Measurements from ENCODE around the gene PDE4B. TPM values are rescaled to one million over a fixed set of nuclear protein-coding genes. Genes with fewer than 3 reads are reported as not detected.

Gene PDE4B
- total and polyA plus RNA-seq, 2 of the 13 experiments (the other 11 are each of a cell fraction or from before 2014, with no cell fraction given) = not detected

DNA sequence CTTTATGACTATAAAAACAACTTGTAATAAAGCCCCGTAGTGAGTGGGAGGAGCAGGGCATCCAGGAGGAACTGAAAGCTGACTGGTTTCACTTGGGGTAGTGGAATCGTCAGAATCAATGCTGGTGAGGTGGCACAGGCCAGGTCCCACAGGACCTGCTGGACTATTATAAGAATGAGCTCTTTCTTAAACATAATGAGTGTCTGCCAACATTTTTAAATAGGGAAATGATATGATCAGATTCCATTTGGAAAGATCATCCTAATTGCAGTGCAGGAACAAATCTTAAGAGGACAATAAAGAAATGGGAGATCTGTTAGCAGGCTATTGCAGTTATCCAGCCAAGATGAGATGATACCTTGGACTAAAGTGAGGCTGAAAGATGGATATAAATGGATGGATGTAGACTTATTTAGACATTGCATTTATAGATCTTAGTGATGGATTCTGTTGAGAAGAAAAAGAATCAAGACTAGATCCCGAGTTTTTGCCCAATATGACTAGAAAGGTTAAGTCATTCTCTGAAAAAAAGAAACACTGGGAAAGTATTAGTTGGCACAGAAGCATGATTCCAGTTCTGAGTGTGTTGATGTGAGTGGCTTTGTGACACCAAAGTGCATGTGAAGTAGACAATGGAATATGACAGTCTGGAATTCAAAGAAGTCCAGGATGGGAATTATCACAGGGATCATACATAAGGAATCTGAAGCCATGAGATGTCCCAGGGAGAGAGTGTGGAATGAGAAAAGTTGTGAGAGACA is 587.9 kb downstream of the PDE4B start:
- Histone ChIP-seq H3K4me3 (replicated peaks in 1 of 3; ENCODE audit: insufficient read depth in 1 of 3, low read depth in 2 of 3, low read length in 3 of 3) (no peak overlapping the region), H3K36me3 (replicated peaks in 1 of 2; ENCODE audit: control insufficient read depth in 1 of 2, insufficient read depth in 2 of 2, low read length in 2 of 2) (no peaks in the 10 kb centered on the region), H3K4me2 (ENCODE audit: low read depth, low read length) (no peak overlapping the region), H3K27ac (ENCODE audit: extremely low read length, insufficient read depth, low read length) (no peak overlapping the region), H3K79me2 (ENCODE audit: insufficient read depth, low read length) (no peaks in the 10 kb centered on the region), H3K4me1 (ENCODE audit: insufficient read depth, low read length) (no peaks in the 10 kb centered on the region), H3K27me3 (ENCODE audit: control insufficient read depth in 1 of 2, insufficient read depth in 2 of 2, low read length in 2 of 2) (no peaks in the 10 kb centered on the region), H2AFZ (ENCODE audit: low read length) (no peak overlapping the region), H4K20me1 (ENCODE audit: insufficient read depth, low read length) (no peaks in the 10 kb centered on the region), H3K9ac (ENCODE audit: insufficient read depth, low read depth, low read length) (no peak overlapping the region), H3K9me3 (ENCODE audit: low read length) (peaks cover 14% of the 10 kb centered on the region)
- ATAC-seq (no peak), DNase-seq (ENCODE audit: low spot score) (no peak), FAIRE-seq (no peak)
- in situ Hi-C loops (cut with HindIII; ENCODE audit: extremely low pct_ligation_motif_present, low pct_unique_long_range_greater_than_20kb) = no loop called here
- BruUV-seq (replicated peaks) = no TSS peak
- TF ChIP-seq, protein P1, sequence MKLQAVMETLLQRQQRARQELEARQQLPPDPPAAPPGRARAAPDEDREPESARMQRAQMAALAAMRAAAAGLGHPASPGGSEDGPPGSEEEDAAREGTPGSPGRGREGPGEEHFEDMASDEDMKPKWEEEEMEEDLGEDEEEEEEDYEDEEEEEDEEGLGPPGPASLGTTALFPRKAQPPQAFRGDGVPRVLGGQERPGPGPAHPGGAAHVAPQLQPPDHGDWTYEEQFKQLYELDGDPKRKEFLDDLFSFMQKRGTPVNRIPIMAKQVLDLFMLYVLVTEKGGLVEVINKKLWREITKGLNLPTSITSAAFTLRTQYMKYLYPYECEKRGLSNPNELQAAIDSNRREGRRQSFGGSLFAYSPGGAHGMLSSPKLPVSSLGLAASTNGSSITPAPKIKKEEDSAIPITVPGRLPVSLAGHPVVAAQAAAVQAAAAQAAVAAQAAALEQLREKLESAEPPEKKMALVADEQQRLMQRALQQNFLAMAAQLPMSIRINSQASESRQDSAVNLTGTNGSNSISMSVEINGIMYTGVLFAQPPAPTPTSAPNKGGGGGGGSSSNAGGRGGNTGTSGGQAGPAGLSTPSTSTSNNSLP (IDR thresholded peaks at IDR 0.05; ENCODE audit: low read depth, low read length) = no peak
- TF ChIP-seq KDM1A (CRISPR knock-in tag; IDR thresholded peaks at IDR 0.05) (no peak), CAMTA2 (CRISPR knock-in tag; IDR thresholded peaks at IDR 0.05; ENCODE audit: borderline replicate concordance) (no peak), ZNF296 (CRISPR knock-in tag; conservative IDR thresholded peaks at IDR 0.05) (no peak), SNAI1 (CRISPR knock-in tag; IDR thresholded peaks at IDR 0.05; ENCODE audit: borderline replicate concordance) (no peak), BORCS8-MEF2B (CRISPR knock-in tag; IDR thresholded peaks at IDR 0.05) (no peak), ZNF33B (CRISPR knock-in tag; IDR thresholded peaks at IDR 0.05) (no peak), HOXA5 (CRISPR knock-in tag; IDR thresholded peaks at IDR 0.05) (no peak)
- TF ChIP-seq, protein P2, sequence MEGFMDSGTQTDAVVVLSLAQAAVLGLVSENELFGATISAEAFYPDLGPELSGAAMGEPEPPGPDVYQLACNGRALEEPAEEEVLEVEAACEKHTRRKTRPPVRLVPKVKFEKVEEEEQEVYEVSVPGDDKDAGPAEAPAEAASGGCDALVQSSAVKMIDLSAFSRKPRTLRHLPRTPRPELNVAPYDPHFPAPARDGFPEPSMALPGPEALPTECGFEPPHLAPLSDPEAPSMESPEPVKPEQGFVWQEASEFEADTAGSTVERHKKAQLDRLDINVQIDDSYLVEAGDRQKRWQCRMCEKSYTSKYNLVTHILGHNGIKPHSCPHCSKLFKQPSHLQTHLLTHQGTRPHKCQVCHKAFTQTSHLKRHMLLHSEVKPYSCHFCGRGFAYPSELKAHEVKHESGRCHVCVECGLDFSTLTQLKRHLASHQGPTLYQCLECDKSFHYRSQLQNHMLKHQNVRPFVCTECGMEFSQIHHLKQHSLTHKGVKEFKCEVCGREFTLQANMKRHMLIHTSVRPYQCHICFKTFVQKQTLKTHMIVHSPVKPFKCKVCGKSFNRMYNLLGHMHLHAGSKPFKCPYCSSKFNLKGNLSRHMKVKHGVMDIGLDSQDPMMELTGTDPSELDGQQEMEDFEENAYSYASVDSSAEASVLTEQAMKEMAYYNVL (CRISPR knock-in tag; IDR thresholded peaks at IDR 0.05; ENCODE audit: borderline replicate concordance) = no peak
- TF ChIP-seq, protein P3, sequence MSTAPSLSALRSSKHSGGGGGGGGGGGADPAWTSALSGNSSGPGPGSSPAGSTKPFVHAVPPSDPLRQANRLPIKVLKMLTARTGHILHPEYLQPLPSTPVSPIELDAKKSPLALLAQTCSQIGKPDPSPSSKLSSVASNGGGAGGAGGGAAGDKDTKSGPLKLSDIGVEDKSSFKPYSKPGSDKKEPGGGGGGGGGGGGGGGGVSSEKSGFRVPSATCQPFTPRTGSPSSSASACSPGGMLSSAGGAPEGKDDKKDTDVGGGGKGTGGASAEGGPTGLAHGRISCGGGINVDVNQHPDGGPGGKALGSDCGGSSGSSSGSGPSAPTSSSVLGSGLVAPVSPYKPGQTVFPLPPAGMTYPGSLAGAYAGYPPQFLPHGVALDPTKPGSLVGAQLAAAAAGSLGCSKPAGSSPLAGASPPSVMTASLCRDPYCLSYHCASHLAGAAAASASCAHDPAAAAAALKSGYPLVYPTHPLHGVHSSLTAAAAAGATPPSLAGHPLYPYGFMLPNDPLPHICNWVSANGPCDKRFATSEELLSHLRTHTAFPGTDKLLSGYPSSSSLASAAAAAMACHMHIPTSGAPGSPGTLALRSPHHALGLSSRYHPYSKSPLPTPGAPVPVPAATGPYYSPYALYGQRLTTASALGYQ (CRISPR knock-in tag; IDR thresholded peaks at IDR 0.05) = no peak
- TF ChIP-seq, protein P4, sequence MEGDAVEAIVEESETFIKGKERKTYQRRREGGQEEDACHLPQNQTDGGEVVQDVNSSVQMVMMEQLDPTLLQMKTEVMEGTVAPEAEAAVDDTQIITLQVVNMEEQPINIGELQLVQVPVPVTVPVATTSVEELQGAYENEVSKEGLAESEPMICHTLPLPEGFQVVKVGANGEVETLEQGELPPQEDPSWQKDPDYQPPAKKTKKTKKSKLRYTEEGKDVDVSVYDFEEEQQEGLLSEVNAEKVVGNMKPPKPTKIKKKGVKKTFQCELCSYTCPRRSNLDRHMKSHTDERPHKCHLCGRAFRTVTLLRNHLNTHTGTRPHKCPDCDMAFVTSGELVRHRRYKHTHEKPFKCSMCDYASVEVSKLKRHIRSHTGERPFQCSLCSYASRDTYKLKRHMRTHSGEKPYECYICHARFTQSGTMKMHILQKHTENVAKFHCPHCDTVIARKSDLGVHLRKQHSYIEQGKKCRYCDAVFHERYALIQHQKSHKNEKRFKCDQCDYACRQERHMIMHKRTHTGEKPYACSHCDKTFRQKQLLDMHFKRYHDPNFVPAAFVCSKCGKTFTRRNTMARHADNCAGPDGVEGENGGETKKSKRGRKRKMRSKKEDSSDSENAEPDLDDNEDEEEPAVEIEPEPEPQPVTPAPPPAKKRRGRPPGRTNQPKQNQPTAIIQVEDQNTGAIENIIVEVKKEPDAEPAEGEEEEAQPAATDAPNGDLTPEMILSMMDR (CRISPR knock-in tag; IDR thresholded peaks at IDR 0.05) = no peak
- POLR2A ChIA-PET = no interaction called here
- intact Hi-C loops (cut with micrococcal nuclease; ENCODE audit: unreplicated experiment) = no loop called here
- WGBS (ENCODE audit: low lambda C conversion rate) = 3% methylated on average over 3 of the region's 3 CpGs
- CTCF ChIA-PET (ENCODE audit: low intra/inter-chr PET ratio, low total read pairs) = no interaction called here

Data from HepG2 (cell line).